ENCODE data around the gene AP1G2. TPM values are rescaled to one million over a fixed set of nuclear protein-coding genes. Genes with fewer than 3 reads are reported as not detected.

The AP1G2 gene
- polyA plus RNA-seq, 1 donor (not counting 4 experiments of a cell fraction or from before 2014, with no cell fraction given) = 119 TPM

DNA sequence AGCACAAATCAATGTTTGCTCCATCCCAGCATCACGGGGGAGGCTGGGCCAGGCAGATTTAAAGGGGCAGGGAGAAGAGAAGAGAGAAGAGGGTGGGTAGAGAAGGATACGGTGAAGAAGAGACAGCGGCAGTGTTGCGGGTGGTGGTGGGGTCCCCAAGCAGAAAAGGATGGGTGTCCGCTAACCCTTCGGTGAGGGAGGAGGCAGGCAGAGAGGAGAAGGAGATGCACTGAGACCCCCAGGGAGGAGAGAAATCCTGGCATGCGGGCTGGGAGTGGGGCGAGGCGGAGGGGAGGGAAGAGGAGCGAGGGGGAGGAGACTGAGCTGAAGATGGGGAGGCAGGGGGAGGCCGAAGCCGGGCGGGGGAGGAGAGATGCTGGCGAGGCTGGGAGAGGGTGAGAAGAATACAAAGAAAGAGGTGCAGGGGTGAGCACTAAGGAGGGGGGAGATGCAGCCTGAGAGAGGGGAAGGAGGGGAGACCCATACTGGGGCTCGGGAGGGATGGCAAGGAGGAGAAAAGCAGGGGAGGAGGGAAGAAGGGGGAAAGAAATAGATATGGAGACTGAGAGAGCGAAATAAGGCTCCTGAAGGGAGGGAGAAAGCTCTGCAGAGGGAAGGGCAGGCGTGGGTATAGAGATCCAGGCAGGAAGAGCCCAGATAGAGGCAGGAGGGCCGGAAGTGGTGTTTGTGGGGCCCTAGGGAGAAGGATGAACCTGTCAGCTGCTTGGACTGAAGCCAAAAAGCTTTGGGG is 11.1 kb upstream of the AP1G2 start, which contains the start of gene JPH4:
JPH4 (minus strand) TSS at position 231 of the 751 bp plus-strand sequence. CDS start 1,337 bp downstream, outside the sequence.
- no peaks in the 10 kb centered on the region for H3K9me1 ChIP-seq (ENCODE audit: control insufficient read depth, extremely low read depth, insufficient read depth, low read length)
- no peak within 1 kb of the TSS for H2AFZ ChIP-seq (ENCODE audit: control insufficient read depth, low read length)
- H4K20me1 ChIP-seq (ENCODE audit: control insufficient read depth, extremely low read depth, insufficient read depth, low read length) = no peaks in the 10 kb centered on the region
- dilution Hi-C loops (cut with MboI; ENCODE audit: extremely low pct_ligation_motif_present, low sequenced_read_pairs) = no loop called here
- peaks cover 50% of the 10 kb centered on the region for H3K27me3 ChIP-seq (ENCODE audit: control insufficient read depth, extremely low read depth, insufficient read depth, low read length)
- no peaks in the 10 kb centered on the region for H3K4me1 ChIP-seq (ENCODE audit: control insufficient read depth, extremely low read depth, insufficient read depth, low read length)
- H3K9ac ChIP-seq (ENCODE audit: control insufficient read depth, extremely low read depth, insufficient read depth, low read length) = no peak within 1 kb of the TSS
- H3K27ac ChIP-seq (ENCODE audit: control insufficient read depth, insufficient read depth, low read length) = no peak within 1 kb of the TSS
- DNase-seq (ENCODE audit: low read depth, low spot score) (no peak), FAIRE-seq (no peak)
- H3K4me3 ChIP-seq (ENCODE audit: control insufficient read depth in 2 of 3, extremely low read depth in 1 of 3, insufficient read depth in 2 of 3, low read depth in 1 of 3, low read length in 3 of 3) = no peak within 1 kb of the TSS
- TF ChIP-seq, protein P1, sequence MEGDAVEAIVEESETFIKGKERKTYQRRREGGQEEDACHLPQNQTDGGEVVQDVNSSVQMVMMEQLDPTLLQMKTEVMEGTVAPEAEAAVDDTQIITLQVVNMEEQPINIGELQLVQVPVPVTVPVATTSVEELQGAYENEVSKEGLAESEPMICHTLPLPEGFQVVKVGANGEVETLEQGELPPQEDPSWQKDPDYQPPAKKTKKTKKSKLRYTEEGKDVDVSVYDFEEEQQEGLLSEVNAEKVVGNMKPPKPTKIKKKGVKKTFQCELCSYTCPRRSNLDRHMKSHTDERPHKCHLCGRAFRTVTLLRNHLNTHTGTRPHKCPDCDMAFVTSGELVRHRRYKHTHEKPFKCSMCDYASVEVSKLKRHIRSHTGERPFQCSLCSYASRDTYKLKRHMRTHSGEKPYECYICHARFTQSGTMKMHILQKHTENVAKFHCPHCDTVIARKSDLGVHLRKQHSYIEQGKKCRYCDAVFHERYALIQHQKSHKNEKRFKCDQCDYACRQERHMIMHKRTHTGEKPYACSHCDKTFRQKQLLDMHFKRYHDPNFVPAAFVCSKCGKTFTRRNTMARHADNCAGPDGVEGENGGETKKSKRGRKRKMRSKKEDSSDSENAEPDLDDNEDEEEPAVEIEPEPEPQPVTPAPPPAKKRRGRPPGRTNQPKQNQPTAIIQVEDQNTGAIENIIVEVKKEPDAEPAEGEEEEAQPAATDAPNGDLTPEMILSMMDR (optimal IDR thresholded peaks at IDR 0.05 in 1 of 3, IDR thresholded peaks at IDR 0.05 in 1 of 3, conservative IDR thresholded peaks at IDR 0.05 in 1 of 3; ENCODE audit: extremely low read depth in 1 of 3, insufficient read depth in 2 of 3, low read length in 3 of 3) = no peak
- TF ChIP-seq EZH2 (IDR thresholded peaks at IDR 0.05; ENCODE audit: low read length) = peak; percentile 54
- no peak within 1 kb of the TSS for H3K4me2 ChIP-seq (ENCODE audit: control insufficient read depth, extremely low read depth, insufficient read depth, low read depth, low read length)
- H3K79me2 ChIP-seq (ENCODE audit: control insufficient read depth, insufficient read depth, low read length) = no peaks in the 10 kb centered on the region
- H3K9me3 ChIP-seq (ENCODE audit: control insufficient read depth, low read depth, low read length) = no peaks in the 10 kb centered on the region
- no peaks in the 10 kb centered on the region for H3K36me3 ChIP-seq (ENCODE audit: control insufficient read depth in 2 of 2, extremely low read depth in 1 of 2, insufficient read depth in 2 of 2, low read length in 2 of 2)

GRCh38 chr14:23577710-23578392 is 10.3 kb upstream of the AP1G2 start:
- no peak for FAIRE-seq
- Histone ChIP-seq H3K27me3 (ENCODE audit: control insufficient read depth, extremely low read depth, insufficient read depth, low read length) (peaks cover 50% of the 10 kb centered on the region), H3K27ac (ENCODE audit: control insufficient read depth, insufficient read depth, low read length) (no peak overlapping the region), H3K4me3 (ENCODE audit: control insufficient read depth in 2 of 3, extremely low read depth in 1 of 3, insufficient read depth in 2 of 3, low read depth in 1 of 3, low read length in 3 of 3) (no peak overlapping the region), H4K20me1 (ENCODE audit: control insufficient read depth, extremely low read depth, insufficient read depth, low read length) (no peaks in the 10 kb centered on the region), H3K4me2 (ENCODE audit: control insufficient read depth, extremely low read depth, insufficient read depth, low read depth, low read length) (no peak overlapping the region), H3K9me1 (ENCODE audit: control insufficient read depth, extremely low read depth, insufficient read depth, low read length) (no peaks in the 10 kb centered on the region), H3K9ac (ENCODE audit: control insufficient read depth, extremely low read depth, insufficient read depth, low read length) (no peak overlapping the region), H3K36me3 (ENCODE audit: control insufficient read depth in 2 of 2, extremely low read depth in 1 of 2, insufficient read depth in 2 of 2, low read length in 2 of 2) (no peaks in the 10 kb centered on the region), H3K4me1 (ENCODE audit: control insufficient read depth, extremely low read depth, insufficient read depth, low read length) (no peaks in the 10 kb centered on the region), H3K9me3 (ENCODE audit: control insufficient read depth, low read depth, low read length) (no peaks in the 10 kb centered on the region), H3K79me2 (ENCODE audit: control insufficient read depth, insufficient read depth, low read length) (no peaks in the 10 kb centered on the region), H2AFZ (ENCODE audit: control insufficient read depth, low read length) (no peak overlapping the region)
- DNase-seq (ENCODE audit: low read depth, low spot score) = no peak
- no peak for TF ChIP-seq EZH2 (IDR thresholded peaks at IDR 0.05; ENCODE audit: low read length)
- TF ChIP-seq, protein P1 (optimal IDR thresholded peaks at IDR 0.05 in 1 of 3, IDR thresholded peaks at IDR 0.05 in 1 of 3, conservative IDR thresholded peaks at IDR 0.05 in 1 of 3; ENCODE audit: extremely low read depth in 1 of 3, insufficient read depth in 2 of 3, low read length in 3 of 3) = no peak
- dilution Hi-C loops (cut with MboI; ENCODE audit: extremely low pct_ligation_motif_present, low sequenced_read_pairs) = no loop called here

Data from keratinocyte (primary cell).